Type B pancreatic cell (in vitro differentiated cells): ENCODE results near the gene SCUBE2. TPM values are rescaled to one million over a fixed set of nuclear protein-coding genes. Genes with fewer than 3 reads are reported as not detected.

Experiments
- DNase-seq: peaks from one replicate; pipeline ENCODE4 v3.0.0; 2021; ENCODE audit warnings: mixed read lengths; ENCODE audit not compliant: unreplicated experiment; ENCODE audit errors: extremely low spot score
- H3K27ac Mint-ChIP-seq: 2 replicates; pipeline ENCODE4 v1.8.0; 2021; ENCODE audit warnings: mild to moderate bottlenecking, mixed read lengths
- H3K27me3 Mint-ChIP-seq: 2 replicates; pipeline ENCODE4 v1.8.0; 2021; ENCODE audit warnings: mixed read lengths
- H3K36me3 Mint-ChIP-seq: 2 replicates; pipeline ENCODE4 v1.8.0; 2021; ENCODE audit warnings: mixed read lengths
- H3K4me1 Mint-ChIP-seq: one replicate; pipeline ENCODE4 v1.8.0; 2021; ENCODE audit warnings: mixed read lengths; ENCODE audit not compliant: unreplicated experiment
- H3K4me3 Mint-ChIP-seq: 2 replicates; pipeline ENCODE4 v1.8.0; 2021; ENCODE audit warnings: mild to moderate bottlenecking, mixed read lengths
- H3K9me3 Mint-ChIP-seq: 2 replicates; pipeline ENCODE4 v1.8.0; 2021; ENCODE audit warnings: mixed read lengths
- CTCF ChIP-seq: fragments of 200-600 bp; sonication (generic); conservative IDR thresholded peaks from 2 replicates; pipeline ENCODE4 v1.5.0; 2021; ENCODE audit warnings: antibody characterized with exemption, mild to moderate bottlenecking
- total RNA-seq: library from RNA; stranded (reverse); gene quantifications from 2 replicates; pipeline ENCODE4 v1.2.1, GENCODE V29; 2021; ENCODE audit warnings: low replicate concordance

The SCUBE2 gene
- total RNA-seq, 1 donor from 2014 or later: 7.9 TPM

DNA sequence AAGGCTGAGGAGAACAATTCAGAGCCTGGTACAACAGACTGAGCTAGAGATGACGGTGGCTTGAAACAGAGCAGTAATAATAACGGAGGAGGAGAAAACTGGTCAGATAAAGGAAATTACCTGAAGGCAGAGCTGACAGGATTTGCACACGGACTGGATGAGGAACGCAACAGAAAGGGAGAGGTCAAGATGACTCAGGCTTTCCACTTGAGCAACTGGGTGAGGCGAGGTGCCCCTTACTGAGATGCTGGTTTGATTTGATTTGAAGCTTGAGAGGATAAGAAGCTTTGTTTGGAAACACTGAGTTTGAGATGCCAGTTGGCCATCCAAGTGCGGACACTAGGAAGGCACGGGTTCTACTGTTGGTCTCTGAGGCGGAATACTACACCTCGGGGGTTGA lies 52.2 kb downstream of the SCUBE2 start:
- Mint-ChIP-seq H3K27me3 (no peaks in the 10 kb centered on the region), H3K36me3 (no peaks in the 10 kb centered on the region), H3K27ac (no peak overlapping the region), H3K9me3 (no peaks in the 10 kb centered on the region), H3K4me1 (peaks cover 3% of the 10 kb centered on the region), H3K4me3 (no peak overlapping the region)
- no peak for TF ChIP-seq CTCF
- no peak for DNase-seq

GRCh38 chr11:9038541-9038940 lies 52.9 kb downstream of the SCUBE2 start:
- H3K4me1 Mint-ChIP-seq: peaks cover 3% of the 10 kb centered on the region
- DNase-seq: no peak
- no peak overlapping the region for H3K4me3 Mint-ChIP-seq
- TF ChIP-seq CTCF: no peak
- H3K9me3 Mint-ChIP-seq: no peaks in the 10 kb centered on the region
- H3K36me3 Mint-ChIP-seq: no peaks in the 10 kb centered on the region
- no peaks in the 10 kb centered on the region for H3K27me3 Mint-ChIP-seq
- no peak overlapping the region for H3K27ac Mint-ChIP-seq

DNA sequence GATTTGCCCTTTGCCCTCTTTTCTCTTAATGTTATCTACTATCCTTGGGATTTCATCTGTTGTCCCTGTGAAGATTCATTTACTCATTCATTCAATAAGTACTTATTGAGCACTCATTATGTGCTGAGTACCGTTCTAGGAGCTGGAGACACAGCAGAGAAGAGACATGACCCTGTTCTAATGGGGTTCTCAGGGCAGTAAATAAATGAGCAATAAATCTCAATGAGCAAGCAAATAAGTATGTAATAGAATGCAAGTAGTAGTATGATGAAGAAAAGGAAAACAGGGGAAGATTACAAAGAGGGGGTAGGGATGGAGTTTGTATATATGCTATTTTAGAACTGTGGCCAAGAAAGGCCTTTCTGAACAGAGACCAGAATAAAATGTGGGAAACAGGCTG lies 53.4 kb downstream of the SCUBE2 start:
- Mint-ChIP-seq H3K4me3 (no peak overlapping the region), H3K9me3 (no peaks in the 10 kb centered on the region), H3K4me1 (peaks cover 3% of the 10 kb centered on the region), H3K27ac (no peak overlapping the region), H3K36me3 (no peaks in the 10 kb centered on the region), H3K27me3 (no peaks in the 10 kb centered on the region)
- TF ChIP-seq CTCF: no peak
- no peak for DNase-seq

DNA sequence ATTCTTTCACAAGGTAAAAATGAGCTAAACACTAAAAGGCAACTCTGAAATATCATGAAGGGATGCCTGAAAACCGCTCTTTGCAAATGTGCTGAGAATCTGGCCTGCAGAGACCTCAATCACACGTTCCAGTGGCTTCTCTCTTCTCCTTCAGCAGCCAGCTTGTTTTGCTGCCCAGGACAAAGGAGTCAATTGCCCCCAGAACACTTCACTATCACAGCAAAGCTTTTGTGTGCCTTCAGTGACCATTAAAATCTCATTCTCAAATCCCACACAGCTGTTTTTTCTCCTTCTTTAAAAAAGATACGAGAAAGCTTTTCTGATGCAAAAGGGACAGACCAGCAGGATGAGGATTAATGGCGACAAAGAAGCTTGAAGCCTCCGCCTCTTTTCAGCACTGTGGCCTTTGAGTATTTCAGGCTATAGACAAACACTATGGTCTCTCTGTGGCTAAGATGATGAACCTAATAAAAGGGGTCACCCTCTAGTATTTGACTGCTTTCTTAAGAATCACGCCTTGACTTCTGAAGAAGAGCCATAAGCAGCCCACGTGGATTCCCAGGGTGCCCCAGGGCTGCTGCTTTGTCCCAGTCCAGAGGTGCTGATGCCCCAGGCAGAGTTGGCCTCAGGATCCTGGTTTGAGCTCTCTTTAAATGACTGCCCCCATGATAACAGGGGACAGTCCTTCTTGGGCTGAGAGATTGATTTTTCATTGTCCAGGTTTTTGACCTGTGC lies 54.2 kb downstream of the SCUBE2 start:
- no peaks in the 10 kb centered on the region for H3K36me3 Mint-ChIP-seq
- peaks cover 3% of the 10 kb centered on the region for H3K4me1 Mint-ChIP-seq
- no peak for DNase-seq
- no peaks in the 10 kb centered on the region for H3K27me3 Mint-ChIP-seq
- no peak overlapping the region for H3K4me3 Mint-ChIP-seq
- H3K9me3 Mint-ChIP-seq: no peaks in the 10 kb centered on the region
- no peak for TF ChIP-seq CTCF
- H3K27ac Mint-ChIP-seq: no peak overlapping the region

- H3K36me3 Mint-ChIP-seq: no peaks in the 10 kb centered on the region
- no peak overlapping the region for H3K4me3 Mint-ChIP-seq
- H3K27me3 Mint-ChIP-seq: peaks cover 4% of the 10 kb centered on the region
- no peaks in the 10 kb centered on the region for H3K9me3 Mint-ChIP-seq
- no peak for TF ChIP-seq CTCF
- no peaks in the 10 kb centered on the region for H3K4me1 Mint-ChIP-seq
- no peak for DNase-seq
- H3K27ac Mint-ChIP-seq: no peak overlapping the region
Measured at GRCh38 chr11:9030601-9031000, 60.8 kb downstream of the SCUBE2 start.
